Measurements from ENCODE around the gene MBP. TPM values are rescaled to one million over a fixed set of nuclear protein-coding genes. Genes with fewer than 3 reads are reported as not detected.

MBP gene
- total RNA-seq, 6 experiments from 2014 or later, result 0.05 to 0.23 (median 0.12) TPM; not detected in 1

DNA sequence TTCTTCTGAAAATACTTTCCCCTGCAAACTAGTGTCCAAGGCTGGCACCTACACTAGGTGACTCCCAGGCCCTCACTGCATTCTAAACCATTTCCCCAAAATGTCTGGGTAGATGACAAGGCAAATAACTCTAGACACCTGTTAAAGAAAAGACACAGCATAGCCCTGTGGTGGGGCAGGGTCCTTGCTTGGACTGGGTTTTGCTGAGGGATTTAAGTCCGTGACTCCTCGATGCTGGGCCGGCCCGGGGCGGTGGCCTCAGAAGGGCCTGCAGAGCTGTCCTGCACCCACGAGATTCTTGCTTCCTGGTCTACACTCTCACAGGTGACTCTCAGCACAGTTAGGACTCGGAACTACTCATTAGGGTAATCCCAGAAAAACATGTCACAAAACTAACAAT lies 55.2 kb downstream of the MBP start:
- H3K4me3 Mint-ChIP-seq, result no peak overlapping the region
- no peak overlapping the region for H3K27ac Mint-ChIP-seq
- no peak for TF ChIP-seq CTCF (IDR thresholded peaks at IDR 0.05)
- DNase-seq, result no peak
- no peaks in the 10 kb centered on the region for H3K9me3 Mint-ChIP-seq
- peaks cover 34% of the 10 kb centered on the region for H3K4me1 Mint-ChIP-seq (ENCODE audit: low read depth)
- no peaks in the 10 kb centered on the region for H3K36me3 Mint-ChIP-seq (ENCODE audit: low read depth)
- H3K27me3 Mint-ChIP-seq (ENCODE audit: insufficient read depth), result peaks cover 2% of the 10 kb centered on the region; the same call in 1 of the 2 replicates

- Mint-ChIP-seq H3K27ac (no peak overlapping the region), H3K27me3 (ENCODE audit: insufficient read depth) (peaks cover 2% of the 10 kb centered on the region; the same call in 1 of the 2 replicates), H3K4me3 (no peak overlapping the region), H3K36me3 (ENCODE audit: low read depth) (no peaks in the 10 kb centered on the region), H3K4me1 (ENCODE audit: low read depth) (peaks cover 41% of the 10 kb centered on the region), H3K9me3 (no peaks in the 10 kb centered on the region)
- DNase-seq, result no peak
- TF ChIP-seq CTCF (IDR thresholded peaks at IDR 0.05), result no peak
These were observed 56.5 kb downstream of the MBP start for GRCh38 chr18:77076111-77076510.

GRCh38 chr18:77074431-77074830 lies 58.2 kb downstream of the MBP start:
- H3K36me3 Mint-ChIP-seq (ENCODE audit: low read depth), result no peaks in the 10 kb centered on the region
- no peaks in the 10 kb centered on the region for H3K9me3 Mint-ChIP-seq
- peaks cover 41% of the 10 kb centered on the region for H3K4me1 Mint-ChIP-seq (ENCODE audit: low read depth)
- no peak for TF ChIP-seq CTCF (IDR thresholded peaks at IDR 0.05)
- no peak overlapping the region for H3K27ac Mint-ChIP-seq
- H3K27me3 Mint-ChIP-seq (ENCODE audit: insufficient read depth), result peaks cover 2% of the 10 kb centered on the region; the same call in 1 of the 2 replicates
- H3K4me3 Mint-ChIP-seq, result no peak overlapping the region
- DNase-seq, result no peak

GRCh38 chr18:77073336-77074093 lies 59.1 kb downstream of the MBP start:
- H3K36me3 Mint-ChIP-seq (ENCODE audit: low read depth), result no peaks in the 10 kb centered on the region
- H3K9me3 Mint-ChIP-seq, result no peaks in the 10 kb centered on the region
- no peak for DNase-seq
- no peak overlapping the region for H3K4me3 Mint-ChIP-seq
- H3K27me3 Mint-ChIP-seq (ENCODE audit: insufficient read depth), result no peaks in the 10 kb centered on the region; the same call in 1 of the 2 replicates
- no peak for TF ChIP-seq CTCF (IDR thresholded peaks at IDR 0.05)
- no peak overlapping the region for H3K27ac Mint-ChIP-seq
- H3K4me1 Mint-ChIP-seq (ENCODE audit: low read depth), result peaks cover 44% of the 10 kb centered on the region

DNA sequence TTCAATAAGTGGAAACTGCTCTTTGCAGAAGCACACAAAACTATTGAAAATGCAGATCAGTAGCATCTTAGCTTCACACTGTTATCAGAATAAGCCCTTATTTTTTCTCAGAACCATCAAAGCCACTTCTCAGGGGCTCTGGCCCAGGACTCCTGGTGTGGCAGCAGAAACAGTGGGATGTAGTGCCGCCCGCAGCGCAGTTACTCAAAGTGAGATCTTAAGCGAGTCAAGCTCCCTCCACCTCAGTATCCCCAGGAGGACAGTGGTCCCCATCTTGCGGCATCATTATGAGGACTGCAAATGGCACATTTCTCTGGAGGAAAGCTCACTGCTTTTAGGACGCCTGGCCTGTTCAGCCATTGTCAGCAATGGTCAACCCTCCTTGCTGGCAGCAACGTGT lies 60.0 kb downstream of the MBP start:
- no peak for DNase-seq
- Mint-ChIP-seq H3K4me1 (ENCODE audit: low read depth) (peaks cover 44% of the 10 kb centered on the region), H3K4me3 (peak overlapping the region; percentile 63; the same call in 1 of the 2 replicates), H3K27me3 (ENCODE audit: insufficient read depth) (no peaks in the 10 kb centered on the region; the same call in 1 of the 2 replicates), H3K36me3 (ENCODE audit: low read depth) (no peaks in the 10 kb centered on the region), H3K27ac (peak overlapping the region; percentile 87), H3K9me3 (no peaks in the 10 kb centered on the region)
- no peak for TF ChIP-seq CTCF (IDR thresholded peaks at IDR 0.05)
